Measurements from ENCODE around the gene UNC80.

UNC80 gene

GRCh38 chr2:209956271-209956670, 184.6 kb downstream of the UNC80 start:
- Mint-ChIP-seq H3K9me3 (peaks cover 6% of the 10 kb centered on the region), H3K4me1 (no peaks in the 10 kb centered on the region), H3K36me3 (ENCODE audit: low read depth) (no peaks in the 10 kb centered on the region), H3K27ac (no peak overlapping the region), H3K4me3 (no peak overlapping the region), H3K27me3 (peaks cover 14% of the 10 kb centered on the region)
- no peak for DNase-seq
- ATAC-seq: no peak

GRCh38 chr2:209958016-209958415, 186.4 kb downstream of the UNC80 start:
- H3K27ac Mint-ChIP-seq: no peak overlapping the region
- H3K4me3 Mint-ChIP-seq: no peak overlapping the region
- DNase-seq (no peak), ATAC-seq (no peak)
- H3K4me1 Mint-ChIP-seq: no peaks in the 10 kb centered on the region
- peaks cover 2% of the 10 kb centered on the region for H3K27me3 Mint-ChIP-seq
- H3K9me3 Mint-ChIP-seq: no peaks in the 10 kb centered on the region
- no peaks in the 10 kb centered on the region for H3K36me3 Mint-ChIP-seq (ENCODE audit: low read depth)

- DNase-seq: no peak
- Mint-ChIP-seq H3K27me3 (no peaks in the 10 kb centered on the region), H3K9me3 (no peaks in the 10 kb centered on the region), H3K36me3 (ENCODE audit: low read depth) (no peaks in the 10 kb centered on the region), H3K4me3 (no peak overlapping the region), H3K27ac (no peak overlapping the region), H3K4me1 (no peaks in the 10 kb centered on the region)
- no peak for ATAC-seq
Measured at GRCh38 chr2:209960045-209960444, 188.4 kb downstream of the UNC80 start.

- ATAC-seq (peak; percentile 49), DNase-seq (peak; percentile 29)
- Mint-ChIP-seq H3K9me3 (no peaks in the 10 kb centered on the region), H3K4me3 (no peak overlapping the region), H3K4me1 (no peaks in the 10 kb centered on the region), H3K27ac (no peak overlapping the region), H3K36me3 (ENCODE audit: low read depth) (no peaks in the 10 kb centered on the region), H3K27me3 (no peaks in the 10 kb centered on the region)
Measured at GRCh38 chr2:209960676-209961630, 189.3 kb downstream of the UNC80 start.

GRCh38 chr2:209965723-209966122, 194.1 kb downstream of the UNC80 start:
- no peaks in the 10 kb centered on the region for H3K4me1 Mint-ChIP-seq
- no peaks in the 10 kb centered on the region for H3K36me3 Mint-ChIP-seq (ENCODE audit: low read depth)
- DNase-seq (no peak), ATAC-seq (no peak)
- no peak overlapping the region for H3K4me3 Mint-ChIP-seq
- no peak overlapping the region for H3K27ac Mint-ChIP-seq
- H3K9me3 Mint-ChIP-seq: no peaks in the 10 kb centered on the region
- H3K27me3 Mint-ChIP-seq: peaks cover 2% of the 10 kb centered on the region

DNA sequence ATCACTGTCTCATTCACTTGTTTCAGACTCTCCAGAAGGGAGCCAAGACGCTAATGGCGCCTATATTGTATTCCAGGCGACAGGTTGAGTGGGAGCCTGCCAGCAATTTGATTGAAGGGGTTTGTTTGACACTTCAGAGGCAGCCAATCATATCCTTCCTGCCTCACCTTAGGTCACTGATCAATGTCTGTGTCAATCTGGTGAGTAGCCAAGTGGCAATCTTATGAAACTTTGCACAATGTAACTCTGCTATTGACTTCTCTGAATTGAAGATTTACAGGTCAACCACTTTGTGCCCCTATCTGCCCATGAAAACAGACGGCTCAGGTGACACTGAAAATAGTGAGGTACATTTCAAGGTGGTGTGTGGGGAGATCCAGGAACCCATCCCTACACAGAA, 198.1 kb downstream of the UNC80 start:
- ATAC-seq (no peak), DNase-seq (no peak)
- no peak overlapping the region for H3K4me3 Mint-ChIP-seq
- H3K36me3 Mint-ChIP-seq (ENCODE audit: low read depth): no peaks in the 10 kb centered on the region
- H3K4me1 Mint-ChIP-seq: no peaks in the 10 kb centered on the region
- peaks cover 5% of the 10 kb centered on the region for H3K27me3 Mint-ChIP-seq
- H3K27ac Mint-ChIP-seq: no peak overlapping the region
- H3K9me3 Mint-ChIP-seq: no peaks in the 10 kb centered on the region

- ATAC-seq: no peak
- peaks cover 5% of the 10 kb centered on the region for H3K27me3 Mint-ChIP-seq
- H3K27ac Mint-ChIP-seq: no peak overlapping the region
- no peaks in the 10 kb centered on the region for H3K36me3 Mint-ChIP-seq (ENCODE audit: low read depth)
- no peaks in the 10 kb centered on the region for H3K9me3 Mint-ChIP-seq
- H3K4me1 Mint-ChIP-seq: no peaks in the 10 kb centered on the region
- no peak for DNase-seq
- no peak overlapping the region for H3K4me3 Mint-ChIP-seq
Measured at GRCh38 chr2:209970271-209970670, 198.6 kb downstream of the UNC80 start.

DNA sequence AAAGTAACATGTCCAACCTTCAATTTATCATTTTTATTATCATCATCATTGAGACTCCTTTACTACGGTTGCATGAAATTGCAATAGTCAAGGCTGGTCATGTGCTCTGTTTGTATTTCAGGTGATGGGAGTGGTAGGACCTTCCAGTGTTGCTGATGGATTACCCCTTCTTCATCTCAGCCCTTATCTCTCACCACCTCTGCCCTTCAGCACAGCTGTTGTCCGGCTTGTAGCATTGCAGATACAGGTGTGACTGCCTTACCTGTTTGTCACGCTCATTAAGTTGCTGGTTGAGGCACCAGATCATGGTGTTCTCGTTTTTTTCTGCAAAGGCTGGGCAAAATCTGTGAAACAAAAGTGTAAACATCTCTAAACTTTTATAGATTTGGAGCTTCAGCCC, 199.1 kb downstream of the UNC80 start:
- Mint-ChIP-seq H3K27ac (no peak overlapping the region), H3K36me3 (ENCODE audit: low read depth) (no peaks in the 10 kb centered on the region), H3K27me3 (peaks cover 5% of the 10 kb centered on the region), H3K4me3 (no peak overlapping the region), H3K4me1 (no peaks in the 10 kb centered on the region), H3K9me3 (no peaks in the 10 kb centered on the region)
- no peak for DNase-seq
- ATAC-seq: no peak

- Mint-ChIP-seq H3K36me3 (ENCODE audit: low read depth) (no peaks in the 10 kb centered on the region), H3K4me3 (no peak overlapping the region), H3K4me1 (no peaks in the 10 kb centered on the region), H3K27ac (no peak overlapping the region), H3K9me3 (no peaks in the 10 kb centered on the region), H3K27me3 (peaks cover 3% of the 10 kb centered on the region)
- no peak for ATAC-seq
- no peak for DNase-seq
Measured at GRCh38 chr2:209973328-209973727, 201.7 kb downstream of the UNC80 start.

- H3K9me3 Mint-ChIP-seq: no peaks in the 10 kb centered on the region
- no peak for DNase-seq
- H3K27me3 Mint-ChIP-seq: peaks cover 3% of the 10 kb centered on the region
- no peaks in the 10 kb centered on the region for H3K4me1 Mint-ChIP-seq
- ATAC-seq: no peak
- H3K4me3 Mint-ChIP-seq: no peak overlapping the region
- no peaks in the 10 kb centered on the region for H3K36me3 Mint-ChIP-seq (ENCODE audit: low read depth)
- H3K27ac Mint-ChIP-seq: no peak overlapping the region
Measured at GRCh38 chr2:209974576-209974975, 202.9 kb downstream of the UNC80 start.

DNA sequence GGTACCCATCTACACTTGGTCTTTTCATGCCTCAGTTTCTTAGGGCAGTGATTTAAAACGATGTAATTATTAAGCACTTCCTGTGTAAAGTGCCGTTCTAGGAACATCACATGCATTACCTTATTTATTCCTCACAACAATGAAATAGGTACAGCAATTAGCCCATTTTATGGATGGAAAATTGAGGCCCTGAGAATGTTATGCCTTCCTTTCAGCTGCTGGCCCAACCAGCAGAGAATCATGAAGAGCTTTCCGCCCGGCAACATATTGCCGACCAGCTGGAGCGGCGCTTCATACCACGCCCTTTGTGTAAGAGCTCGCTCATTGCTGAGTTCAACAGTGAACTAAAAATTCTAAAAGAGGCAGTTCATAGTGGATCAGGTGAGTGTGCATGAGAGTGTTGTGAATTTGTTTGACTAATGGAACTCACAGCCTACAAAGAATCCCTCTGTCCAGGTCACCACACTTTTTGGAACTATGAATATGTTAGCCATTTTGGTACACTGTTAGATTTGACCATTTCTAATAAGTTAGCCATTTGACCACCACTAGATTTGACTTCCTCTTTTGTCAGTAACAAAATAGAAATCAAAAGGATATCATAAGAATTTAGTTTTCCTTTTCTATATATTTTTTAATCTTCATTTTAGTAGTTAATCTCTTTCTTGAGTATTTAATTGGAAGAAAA, 205.2 kb downstream of the UNC80 start:
- ATAC-seq (no peak), DNase-seq (no peak)
- Mint-ChIP-seq H3K36me3 (ENCODE audit: low read depth) (no peaks in the 10 kb centered on the region), H3K27me3 (peaks cover 3% of the 10 kb centered on the region), H3K27ac (no peak overlapping the region), H3K4me3 (no peak overlapping the region), H3K4me1 (no peaks in the 10 kb centered on the region), H3K9me3 (no peaks in the 10 kb centered on the region)

DNA sequence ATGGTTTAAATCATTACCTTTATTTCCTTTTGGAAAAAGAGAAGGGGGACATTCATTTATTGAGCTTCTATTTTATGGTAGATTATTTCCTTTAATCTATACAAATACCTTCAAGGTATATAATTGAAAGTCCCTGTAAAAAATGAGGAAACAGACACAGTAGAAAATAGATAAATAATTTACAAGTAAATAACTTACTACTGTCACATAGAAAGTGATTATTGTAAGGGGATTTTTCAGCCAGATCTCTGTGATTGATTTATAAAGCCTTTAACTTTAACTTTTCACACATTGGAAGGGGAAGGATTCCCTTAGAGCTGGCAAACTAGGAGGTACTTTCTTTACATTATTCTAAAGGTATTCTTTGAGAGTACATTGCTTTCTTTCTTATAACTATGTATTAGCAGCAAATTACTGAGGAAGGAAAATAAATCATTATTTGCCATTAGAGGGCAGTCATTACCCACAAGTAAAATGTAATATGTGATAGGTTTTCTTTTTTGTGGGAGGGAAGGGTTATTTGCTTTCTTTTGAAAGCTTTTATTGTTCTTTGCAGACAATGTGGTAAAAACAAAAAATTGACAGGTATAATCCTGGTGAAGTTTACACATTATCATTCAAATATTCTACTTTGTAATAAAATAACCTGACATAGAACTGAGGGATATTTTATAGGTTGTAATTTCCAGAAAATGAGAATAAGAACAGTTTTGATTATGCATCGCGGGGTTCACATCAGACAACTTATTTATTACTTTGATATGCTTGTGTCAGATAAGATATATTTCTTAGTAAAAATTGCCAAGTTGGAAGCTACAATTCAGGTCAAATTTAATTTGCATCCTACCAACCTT, 206.0 kb downstream of the UNC80 start:
- no peaks in the 10 kb centered on the region for H3K4me1 Mint-ChIP-seq
- H3K9me3 Mint-ChIP-seq: no peaks in the 10 kb centered on the region
- peaks cover 3% of the 10 kb centered on the region for H3K27me3 Mint-ChIP-seq
- no peaks in the 10 kb centered on the region for H3K36me3 Mint-ChIP-seq (ENCODE audit: low read depth)
- H3K4me3 Mint-ChIP-seq: no peak overlapping the region
- DNase-seq: no peak
- no peak overlapping the region for H3K27ac Mint-ChIP-seq
- ATAC-seq: no peak

GRCh38 chr2:209984291-209984690, 212.7 kb downstream of the UNC80 start:
- H3K4me1 Mint-ChIP-seq: no peaks in the 10 kb centered on the region
- peaks cover 3% of the 10 kb centered on the region for H3K27me3 Mint-ChIP-seq
- H3K36me3 Mint-ChIP-seq (ENCODE audit: low read depth): no peaks in the 10 kb centered on the region
- H3K9me3 Mint-ChIP-seq: no peaks in the 10 kb centered on the region
- no peak overlapping the region for H3K4me3 Mint-ChIP-seq
- ATAC-seq: no peak
- no peak for DNase-seq
- no peak overlapping the region for H3K27ac Mint-ChIP-seq

- Mint-ChIP-seq H3K4me1 (no peaks in the 10 kb centered on the region), H3K27me3 (peaks cover 5% of the 10 kb centered on the region), H3K36me3 (ENCODE audit: low read depth) (no peaks in the 10 kb centered on the region), H3K27ac (no peak overlapping the region), H3K9me3 (no peaks in the 10 kb centered on the region), H3K4me3 (no peak overlapping the region)
- DNase-seq: no peak
- ATAC-seq: no peak
Measured at GRCh38 chr2:209985874-209986273, 214.2 kb downstream of the UNC80 start.
